ENCODE measurements around the gene ZNF423. TPM values are rescaled to one million over a fixed set of nuclear protein-coding genes. Genes with fewer than 3 reads are reported as not detected.

ZNF423 gene
- total RNA-seq, 1 experiment from 2014 or later: 0.20 TPM

GRCh38 chr16:49558451-49558850 lies 297.5 kb downstream of the ZNF423 start:
- DNase-seq (ENCODE audit: low read depth): no peak

DNA sequence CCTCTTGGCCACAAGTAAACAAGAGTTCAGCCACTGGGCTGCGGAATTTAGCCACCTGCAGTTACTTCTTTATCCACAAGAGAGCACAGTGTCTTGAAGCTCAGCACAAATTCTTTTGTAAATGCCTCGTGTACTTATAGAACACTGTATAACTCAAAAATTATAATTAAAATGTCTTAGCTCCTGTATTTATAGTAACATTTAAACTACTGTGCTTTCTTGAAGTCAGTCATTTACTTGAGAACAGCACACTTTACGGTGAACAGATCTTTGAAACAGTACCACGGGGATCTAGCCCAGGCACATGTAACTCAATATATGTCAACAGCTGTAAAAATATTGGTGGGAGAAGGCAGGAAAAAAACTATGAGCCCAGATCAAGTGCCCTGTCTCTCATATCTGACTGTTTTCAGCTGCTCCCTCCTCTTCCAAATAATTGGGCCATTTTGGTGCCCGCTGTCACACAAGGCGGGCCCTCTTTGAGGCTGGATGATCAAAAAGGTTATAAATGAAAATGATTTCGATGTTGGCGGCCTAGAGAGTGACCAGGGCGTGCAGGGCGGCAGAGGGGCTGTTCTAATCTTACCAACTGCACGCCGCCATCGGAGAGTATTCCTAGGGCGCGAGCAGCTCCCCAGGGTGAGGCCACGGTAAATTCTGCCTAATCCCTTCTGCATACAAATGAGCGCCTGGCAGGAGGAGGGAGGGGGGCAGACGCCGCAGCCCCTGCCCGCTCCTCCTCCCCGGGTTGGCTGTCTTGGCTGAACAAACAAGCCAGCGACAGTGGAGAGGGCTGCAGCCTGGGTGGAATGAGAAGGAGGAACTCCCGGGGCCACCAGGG lies 299.1 kb downstream of the ZNF423 start:
- DNase-seq (ENCODE audit: low read depth): peak; percentile 5

- DNase-seq (ENCODE audit: low read depth): no peak
Measured at GRCh38 chr16:49556249-49556605, 299.7 kb downstream of the ZNF423 start.

DNA sequence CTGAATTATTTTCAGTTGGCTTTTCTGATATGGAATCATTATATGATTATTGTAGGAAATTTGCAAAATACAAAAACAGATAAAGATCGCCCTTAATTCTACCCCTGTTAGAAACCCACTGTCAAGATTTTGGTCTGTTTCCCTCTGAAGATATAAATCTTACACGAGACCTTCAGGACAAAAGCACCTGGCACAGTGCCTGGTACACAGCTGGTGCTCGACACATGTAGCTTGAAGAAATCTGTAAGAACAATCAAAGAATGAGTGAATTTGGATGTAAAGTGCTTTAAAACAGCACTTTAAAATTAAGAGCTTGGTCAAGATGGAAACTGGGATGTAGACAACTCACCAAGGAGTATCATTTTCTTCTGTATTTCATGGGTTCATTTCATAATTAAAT lies 301.2 kb downstream of the ZNF423 start:
- DNase-seq (ENCODE audit: low read depth): no peak

- DNase-seq (ENCODE audit: low read depth): no peak
Measured at GRCh38 chr16:49552313-49552928, 303.5 kb downstream of the ZNF423 start.

GRCh38 chr16:49550666-49551065 lies 305.2 kb downstream of the ZNF423 start:
- DNase-seq (ENCODE audit: low read depth): no peak

DNA sequence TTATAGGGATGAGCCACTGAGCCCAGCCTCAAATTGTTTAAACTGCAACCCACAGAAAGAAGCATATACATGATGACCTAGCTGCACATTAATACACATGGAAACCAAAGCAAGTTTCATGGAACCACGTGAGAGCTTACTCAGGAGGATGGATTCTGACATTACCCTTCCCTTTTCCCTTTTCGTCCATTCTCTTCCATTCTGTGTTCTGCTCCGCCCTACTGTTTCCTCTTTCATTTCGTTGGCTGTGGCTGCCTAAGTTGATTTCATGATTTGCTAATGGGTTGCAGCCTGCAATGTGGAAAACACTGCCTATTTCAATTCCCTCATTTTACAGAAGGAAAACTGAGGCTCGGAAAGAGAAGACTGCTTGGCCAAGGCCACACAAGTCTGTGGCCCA lies 305.8 kb downstream of the ZNF423 start:
- no peak for DNase-seq (ENCODE audit: low read depth)

DNA sequence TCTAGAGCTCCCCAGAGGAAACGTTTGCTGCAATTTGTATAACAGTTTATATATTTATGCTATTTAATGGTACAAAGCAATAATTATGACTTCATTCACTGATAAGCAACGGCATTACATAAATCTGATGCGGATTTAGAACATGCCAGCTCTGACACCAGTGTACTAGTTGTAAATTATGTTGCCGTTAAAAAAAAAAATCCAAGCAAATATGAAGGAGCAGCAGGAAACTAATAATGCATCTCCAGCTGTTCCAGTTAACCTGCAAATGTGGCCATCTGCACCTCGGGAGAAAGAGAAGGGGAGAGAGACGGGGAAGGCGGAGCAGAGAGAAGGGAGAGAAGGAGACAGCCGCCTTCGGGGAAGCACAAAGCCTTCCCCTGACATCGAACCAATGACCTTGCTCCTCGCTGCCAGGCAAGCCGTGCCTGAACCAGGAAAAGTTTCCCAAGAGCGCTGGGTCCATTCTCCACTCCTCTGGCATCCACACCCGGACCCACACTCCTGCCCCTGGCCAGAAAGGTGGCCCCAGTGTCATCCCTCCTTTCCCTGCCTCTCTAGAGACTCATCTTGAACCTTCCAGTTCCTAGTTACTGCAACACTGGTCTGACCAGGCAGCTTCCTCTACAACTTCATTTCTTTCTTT lies 307.5 kb downstream of the ZNF423 start:
- no peak for DNase-seq (ENCODE audit: low read depth)

GRCh38 chr16:49547448-49547847 lies 308.5 kb downstream of the ZNF423 start:
- no peak for DNase-seq (ENCODE audit: low read depth)

GRCh38 chr16:49546735-49547134 lies 309.2 kb downstream of the ZNF423 start:
- DNase-seq (ENCODE audit: low read depth): no peak

DNA sequence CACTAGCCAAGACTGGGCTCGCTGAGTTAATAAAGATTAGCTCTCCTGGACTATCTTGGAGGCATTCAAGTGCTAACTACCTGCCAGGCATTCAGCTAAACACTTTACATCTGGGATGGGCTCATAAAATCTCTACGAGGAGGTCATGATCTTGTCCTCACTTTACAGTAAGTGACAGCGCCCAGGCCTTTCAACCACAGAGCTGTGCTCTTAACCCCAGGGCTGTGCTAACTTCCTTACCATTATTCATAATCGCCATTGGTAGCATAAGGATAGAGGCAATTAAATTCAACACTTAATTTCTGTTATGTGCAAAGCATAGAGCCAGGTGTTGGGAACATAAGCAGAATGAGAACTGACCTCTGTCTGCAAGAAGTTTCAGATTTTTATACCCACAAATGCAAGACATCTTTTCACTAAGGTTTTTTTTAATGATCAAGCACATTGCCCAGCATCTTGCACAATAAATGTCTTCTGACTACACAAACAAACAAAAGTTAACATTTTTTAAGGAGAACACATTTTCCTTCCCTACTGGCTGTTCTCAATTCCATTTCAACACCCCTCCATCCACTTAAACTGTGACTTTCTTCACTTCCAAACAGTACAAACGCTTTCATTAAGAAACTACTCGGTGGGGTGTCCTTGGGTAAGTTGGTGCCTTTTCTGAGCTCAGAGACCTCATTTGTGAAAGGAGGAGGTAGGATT lies 310.0 kb downstream of the ZNF423 start:
- DNase-seq (ENCODE audit: low read depth): no peak

DNA sequence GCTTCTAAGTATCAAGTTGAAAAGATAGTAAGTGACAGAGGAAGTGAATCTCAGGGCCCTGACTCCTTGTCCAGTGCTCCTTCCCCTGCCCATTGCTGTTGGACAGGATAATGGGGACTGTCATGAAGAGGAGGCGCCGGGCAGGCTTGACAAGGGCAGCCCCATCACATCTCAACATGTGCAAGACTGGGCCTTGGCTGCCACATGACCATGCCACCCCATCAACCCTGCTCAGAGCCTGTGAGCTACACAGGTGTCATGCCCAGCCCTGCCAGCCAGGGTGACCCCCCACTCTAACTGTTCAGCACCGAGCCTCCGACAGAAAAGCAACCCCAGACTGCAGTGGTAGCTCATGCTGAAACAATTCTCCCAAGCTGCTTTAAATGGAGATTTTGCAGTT lies 310.7 kb downstream of the ZNF423 start:
- DNase-seq (ENCODE audit: low read depth): no peak

DNA sequence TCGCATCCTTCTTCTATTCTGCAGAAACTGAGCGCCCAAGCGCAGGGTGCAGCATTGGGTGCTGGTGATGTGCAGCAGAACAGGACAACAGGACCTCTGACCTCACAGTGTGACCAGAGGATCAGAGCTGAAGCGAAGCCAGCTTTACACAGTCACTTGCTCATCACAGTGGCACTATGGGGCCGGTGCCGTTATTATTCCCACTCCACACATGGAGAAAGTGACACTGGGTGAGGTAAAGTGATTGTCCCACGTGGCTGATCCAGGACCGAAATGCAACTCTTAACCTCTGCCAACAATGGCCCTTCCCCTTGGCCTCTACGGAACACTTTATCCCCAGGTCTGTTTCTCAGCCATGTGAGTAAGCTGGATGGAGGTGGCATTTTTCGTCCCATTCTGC lies 311.1 kb downstream of the ZNF423 start:
- no peak for DNase-seq (ENCODE audit: low read depth)

GRCh38 chr16:49543631-49543946 lies 312.3 kb downstream of the ZNF423 start:
- DNase-seq (ENCODE audit: low read depth): no peak

DNA sequence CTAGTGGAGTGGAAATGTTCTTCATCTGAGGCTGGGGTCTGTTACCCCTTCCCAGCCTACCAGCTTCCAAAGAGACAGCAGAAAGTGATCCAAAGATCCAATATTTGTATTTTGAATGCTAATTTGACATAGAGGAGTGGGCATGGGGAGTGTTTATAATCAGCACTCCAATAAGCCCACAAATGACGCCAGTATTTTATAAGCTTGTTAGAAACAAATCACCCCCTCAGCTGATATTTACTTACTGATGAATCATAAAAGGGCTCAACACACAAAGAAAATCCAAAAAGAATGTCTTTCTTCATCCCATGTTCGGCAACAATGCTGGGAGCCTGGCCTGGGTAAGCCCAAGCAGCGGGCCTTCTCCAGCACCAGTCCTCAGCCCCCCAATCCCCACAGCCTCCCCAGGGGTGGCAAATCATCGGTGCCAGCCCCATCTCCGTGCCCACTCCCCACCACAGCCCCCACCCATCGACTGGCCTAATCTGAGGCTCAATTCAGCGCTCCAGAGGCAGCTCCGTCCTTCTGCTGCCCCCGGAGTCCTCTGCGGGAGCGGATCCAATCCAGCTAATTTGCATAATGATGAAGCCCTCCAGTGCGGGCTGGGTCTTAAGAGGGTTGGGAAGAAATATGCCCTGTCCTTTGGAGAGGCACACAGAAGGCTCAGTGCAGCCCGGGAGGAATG lies 312.8 kb downstream of the ZNF423 start:
- no peak for DNase-seq (ENCODE audit: low read depth)

- peak; percentile 4 for DNase-seq (ENCODE audit: low read depth)
Measured at GRCh38 chr16:49542391-49542891, 313.5 kb downstream of the ZNF423 start.

GRCh38 chr16:49540836-49541235 lies 315.1 kb downstream of the ZNF423 start:
- DNase-seq (ENCODE audit: low read depth): no peak

DNA sequence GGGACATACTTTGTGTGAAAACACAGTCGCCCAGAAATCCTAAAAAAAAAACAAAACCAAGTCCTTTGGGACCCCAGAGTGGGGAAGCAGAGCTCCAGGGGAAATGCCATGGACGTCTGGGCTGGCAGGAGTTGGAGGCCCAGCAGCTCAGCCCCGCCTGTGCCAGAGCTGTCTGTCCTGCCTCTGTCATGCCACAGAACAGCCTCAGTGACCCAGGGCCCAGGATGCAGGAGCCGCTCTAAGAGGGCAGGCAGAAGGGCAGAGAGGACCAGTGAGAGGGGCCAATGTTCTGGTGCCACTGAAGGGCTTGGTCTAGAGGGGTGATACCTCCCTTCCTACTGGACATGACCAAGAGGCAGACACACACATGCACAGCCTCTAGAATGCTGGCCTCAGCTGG lies 316.2 kb downstream of the ZNF423 start:
- DNase-seq (ENCODE audit: low read depth): no peak

DNA sequence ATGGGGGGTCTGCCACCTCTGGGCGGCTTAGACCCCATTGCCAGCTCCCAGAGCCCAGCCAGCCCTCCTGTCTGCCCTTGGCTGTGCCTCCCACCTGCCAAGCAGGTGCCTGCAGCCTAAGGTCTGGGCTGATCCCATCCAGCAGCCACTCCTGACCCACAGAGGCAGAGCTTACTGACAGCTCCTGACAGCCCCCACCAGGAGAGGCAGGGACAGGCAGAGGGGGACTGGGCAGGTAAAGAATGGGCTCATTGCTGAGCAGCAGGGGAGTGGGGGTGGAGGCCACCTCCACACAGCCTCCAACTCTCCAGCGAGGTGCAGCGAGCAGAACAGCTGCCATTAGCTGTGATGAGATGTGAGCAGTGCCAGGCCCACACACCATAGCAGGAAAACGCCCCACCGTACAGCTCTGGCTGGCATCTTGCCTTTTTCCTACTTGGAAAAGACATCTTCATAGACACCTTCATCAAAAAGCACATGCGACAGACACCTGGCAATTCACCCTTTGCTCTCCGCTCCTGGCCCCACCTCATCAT lies 317.9 kb downstream of the ZNF423 start:
- DNase-seq (ENCODE audit: low read depth): no peak

DNA sequence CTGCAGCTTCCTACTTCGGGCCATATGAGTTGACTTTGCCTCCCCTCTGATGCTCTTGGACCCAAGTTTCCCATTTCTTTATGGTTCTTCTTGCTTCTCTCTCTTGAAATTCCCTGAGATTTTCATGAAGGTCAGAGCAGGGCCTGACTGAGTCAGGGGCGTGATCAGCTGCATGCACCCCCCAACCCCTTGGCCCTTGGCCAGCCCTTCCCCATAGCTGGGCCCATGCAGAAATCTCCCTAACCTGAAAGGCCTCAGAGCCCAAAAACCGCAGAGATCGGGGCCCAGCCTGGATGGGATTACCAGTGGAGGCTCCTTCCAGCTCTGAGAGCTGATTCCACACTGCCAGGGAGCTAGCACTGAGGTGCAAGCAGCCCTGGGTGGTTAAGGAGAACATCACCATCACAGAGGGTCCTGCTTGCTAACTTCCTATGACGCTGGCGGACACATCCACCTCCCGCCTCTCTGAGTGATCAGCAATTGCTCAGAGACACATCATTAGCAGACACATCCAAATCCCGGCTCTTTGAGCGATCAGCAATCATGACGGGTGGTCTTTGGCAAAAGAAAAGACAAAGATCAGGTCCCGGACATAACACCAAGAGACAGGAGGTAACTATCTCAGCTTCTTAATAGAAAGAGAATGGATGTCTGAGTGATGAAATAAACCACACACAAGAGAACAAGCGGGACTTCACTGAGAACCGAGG lies 320.9 kb downstream of the ZNF423 start:
- no peak for DNase-seq (ENCODE audit: low read depth)

GRCh38 chr16:49533422-49533821 lies 322.5 kb downstream of the ZNF423 start:
- no peak for DNase-seq (ENCODE audit: low read depth)

All from M059J (cell line).